ENCODE data around the gene PRR12. TPM values are rescaled to one million over a fixed set of nuclear protein-coding genes. Genes with fewer than 3 reads are reported as not detected.

The PRR12 gene
- total RNA-seq, 4 donors from 2014 or later: 4.6 to 15.4 (median 6.2) TPM

GRCh38 chr19:49597703-49597974 lies 6.7 kb downstream of the PRR12 start:
- TF ChIP-seq CTCF (IDR thresholded peaks at IDR 0.05; ENCODE audit: low read depth): no peak

- no peak for TF ChIP-seq CTCF (IDR thresholded peaks at IDR 0.05; ENCODE audit: low read depth)
These were observed 8.7 kb downstream of the PRR12 start for GRCh38 chr19:49599378-49600295.

GRCh38 chr19:49601482-49602038 lies 10.6 kb downstream of the PRR12 start:
- TF ChIP-seq CTCF (IDR thresholded peaks at IDR 0.05; ENCODE audit: low read depth): no peak

- no peak for TF ChIP-seq CTCF (IDR thresholded peaks at IDR 0.05; ENCODE audit: low read depth)
These were observed 11.8 kb downstream of the PRR12 start for GRCh38 chr19:49602806-49603205.

GRCh38 chr19:49605605-49606004 lies 14.6 kb downstream of the PRR12 start:
- no peak for TF ChIP-seq CTCF (IDR thresholded peaks at IDR 0.05; ENCODE audit: low read depth)

GRCh38 chr19:49609499-49610092 lies 18.6 kb downstream of the PRR12 start:
- TF ChIP-seq CTCF (IDR thresholded peaks at IDR 0.05; ENCODE audit: low read depth): no peak

- no peak for TF ChIP-seq CTCF (IDR thresholded peaks at IDR 0.05; ENCODE audit: low read depth)
These were observed 22.4 kb downstream of the PRR12 start for GRCh38 chr19:49613374-49613773.

All from subcutaneous adipose tissue (tissue), 4 donors.